Measurements from ENCODE around the gene PLXND1.
"Not testable (repeated sequence)": the region's sequence is repeated elsewhere in the genome, so short reads cannot be mapped to it uniquely, and the experiment has no call there.

Gene PLXND1

GRCh38 chr3:129547241-129547640 is 59.2 kb downstream of the PLXND1 start:
- no peak overlapping the region for H3K4me3 ChIP-seq (ENCODE audit: low read depth, low read length)
- TF ChIP-seq CTCF (IDR thresholded peaks at IDR 0.05; ENCODE audit: low read depth, low read length), result no peak
- in situ Hi-C loops (cut with HindIII; ENCODE audit: low sequenced_read_pairs), result no loop called here
- no peak for DNase-seq (ENCODE audit: low read depth, low spot score)

- DNase-seq (ENCODE audit: low read depth, low spot score); H3K4me3 ChIP-seq (ENCODE audit: low read depth, low read length); in situ Hi-C loops (cut with HindIII; ENCODE audit: low sequenced_read_pairs): not testable (repeated sequence)
Observed at GRCh38 chr3:129545951-129546350, 60.5 kb downstream of the PLXND1 start.

- DNase-seq (ENCODE audit: low read depth, low spot score), result no peak
- TF ChIP-seq CTCF (IDR thresholded peaks at IDR 0.05; ENCODE audit: low read depth, low read length), result no peak
- H3K4me3 ChIP-seq (ENCODE audit: low read depth, low read length), result no peak overlapping the region
- in situ Hi-C loops (cut with HindIII; ENCODE audit: low sequenced_read_pairs), result no loop called here
Observed at GRCh38 chr3:129543999-129544398, 62.5 kb downstream of the PLXND1 start.

GRCh38 chr3:129543156-129543790 is 63.2 kb downstream of the PLXND1 start, which contains the start of gene H1-8:
Gene H1-8 (plus strand): TSS chr3:129543175. CDS start chr3:129543219, 44 bp downstream.
- in situ Hi-C loops (cut with HindIII; ENCODE audit: low sequenced_read_pairs), result no loop called here
- H3K4me3 ChIP-seq (ENCODE audit: low read depth, low read length), result no peak within 1 kb of the TSS
- no peak for DNase-seq (ENCODE audit: low read depth, low spot score)
- TF ChIP-seq CTCF (IDR thresholded peaks at IDR 0.05; ENCODE audit: low read depth, low read length), result no peak

GRCh38 chr3:129542747-129543146 is 63.7 kb downstream of the PLXND1 start:
- in situ Hi-C loops (cut with HindIII; ENCODE audit: low sequenced_read_pairs), result no loop called here
- no peak for DNase-seq (ENCODE audit: low read depth, low spot score)
- no peak overlapping the region for H3K4me3 ChIP-seq (ENCODE audit: low read depth, low read length)
- TF ChIP-seq CTCF (IDR thresholded peaks at IDR 0.05; ENCODE audit: low read depth, low read length), result no peak

- no peak overlapping the region for H3K4me3 ChIP-seq (ENCODE audit: low read depth, low read length)
- no peak for DNase-seq (ENCODE audit: low read depth, low spot score)
- in situ Hi-C loops (cut with HindIII; ENCODE audit: low sequenced_read_pairs), result no loop called here
- TF ChIP-seq CTCF (IDR thresholded peaks at IDR 0.05; ENCODE audit: low read depth, low read length), result no peak
Observed at GRCh38 chr3:129540776-129541516, 65.5 kb downstream of the PLXND1 start.

GRCh38 chr3:129539206-129539605 is 67.3 kb downstream of the PLXND1 start:
- in situ Hi-C loops (cut with HindIII; ENCODE audit: low sequenced_read_pairs), result no loop called here
- TF ChIP-seq CTCF (IDR thresholded peaks at IDR 0.05; ENCODE audit: low read depth, low read length), result no peak
- DNase-seq (ENCODE audit: low read depth, low spot score), result no peak
- H3K4me3 ChIP-seq (ENCODE audit: low read depth, low read length), result no peak overlapping the region

Measured in astrocyte of the spinal cord (primary cell).